ENCODE results near the gene EFNA1. TPM values are rescaled to one million over a fixed set of nuclear protein-coding genes. Genes with fewer than 3 reads are reported as not detected.

The EFNA1 gene
- total RNA-seq, 1 donor from 2014 or later: 22.1 TPM

- Mint-ChIP-seq H3K27ac (no peak overlapping the region), H3K4me3 (ENCODE audit: low read depth) (no peak overlapping the region), H3K4me1 (ENCODE audit: low read depth) (no peaks in the 10 kb centered on the region), H3K9me3 (ENCODE audit: low read depth) (no peaks in the 10 kb centered on the region), H3K27me3 (peaks cover 25% of the 10 kb centered on the region), H3K36me3 (ENCODE audit: insufficient read depth) (no peaks in the 10 kb centered on the region)
- DNase-seq (ENCODE audit: low spot score, unreplicated experiment): no peak
- TF ChIP-seq CTCF (IDR thresholded peaks at IDR 0.05; ENCODE audit: unreplicated experiment): no peak
Measured at GRCh38 chr1:155106862-155107261, 20.8 kb upstream of the EFNA1 start.

GRCh38 chr1:155107309-155108264 lies 20.1 kb upstream of the EFNA1 start:
- H3K9me3 Mint-ChIP-seq (ENCODE audit: low read depth): no peaks in the 10 kb centered on the region
- peaks cover 25% of the 10 kb centered on the region for H3K27me3 Mint-ChIP-seq
- no peak overlapping the region for H3K4me3 Mint-ChIP-seq (ENCODE audit: low read depth)
- no peak for DNase-seq (ENCODE audit: low spot score, unreplicated experiment)
- H3K4me1 Mint-ChIP-seq (ENCODE audit: low read depth): no peaks in the 10 kb centered on the region
- H3K27ac Mint-ChIP-seq: no peak overlapping the region
- H3K36me3 Mint-ChIP-seq (ENCODE audit: insufficient read depth): no peaks in the 10 kb centered on the region
- no peak for TF ChIP-seq CTCF (IDR thresholded peaks at IDR 0.05; ENCODE audit: unreplicated experiment)

- H3K36me3 Mint-ChIP-seq (ENCODE audit: insufficient read depth): no peaks in the 10 kb centered on the region
- no peak overlapping the region for H3K27ac Mint-ChIP-seq
- peaks cover 25% of the 10 kb centered on the region for H3K27me3 Mint-ChIP-seq
- H3K4me1 Mint-ChIP-seq (ENCODE audit: low read depth): no peaks in the 10 kb centered on the region
- no peak for DNase-seq (ENCODE audit: low spot score, unreplicated experiment)
- no peak for TF ChIP-seq CTCF (IDR thresholded peaks at IDR 0.05; ENCODE audit: unreplicated experiment)
- no peaks in the 10 kb centered on the region for H3K9me3 Mint-ChIP-seq (ENCODE audit: low read depth)
- no peak overlapping the region for H3K4me3 Mint-ChIP-seq (ENCODE audit: low read depth)
Measured at GRCh38 chr1:155108296-155108695, 19.4 kb upstream of the EFNA1 start.

- no peak overlapping the region for H3K4me3 Mint-ChIP-seq (ENCODE audit: low read depth)
- no peaks in the 10 kb centered on the region for H3K36me3 Mint-ChIP-seq (ENCODE audit: insufficient read depth)
- H3K4me1 Mint-ChIP-seq (ENCODE audit: low read depth): no peaks in the 10 kb centered on the region
- peaks cover 24% of the 10 kb centered on the region for H3K27me3 Mint-ChIP-seq
- TF ChIP-seq CTCF (IDR thresholded peaks at IDR 0.05; ENCODE audit: unreplicated experiment): no peak
- H3K9me3 Mint-ChIP-seq (ENCODE audit: low read depth): no peaks in the 10 kb centered on the region
- no peak overlapping the region for H3K27ac Mint-ChIP-seq
- DNase-seq (ENCODE audit: low spot score, unreplicated experiment): no peak
Measured at GRCh38 chr1:155110381-155110780, 17.3 kb upstream of the EFNA1 start.

GRCh38 chr1:155110826-155111225 lies 16.9 kb upstream of the EFNA1 start:
- Mint-ChIP-seq H3K36me3 (ENCODE audit: insufficient read depth) (no peaks in the 10 kb centered on the region), H3K4me1 (ENCODE audit: low read depth) (no peaks in the 10 kb centered on the region), H3K9me3 (ENCODE audit: low read depth) (no peaks in the 10 kb centered on the region), H3K27me3 (peaks cover 21% of the 10 kb centered on the region), H3K27ac (no peak overlapping the region), H3K4me3 (ENCODE audit: low read depth) (no peak overlapping the region)
- no peak for TF ChIP-seq CTCF (IDR thresholded peaks at IDR 0.05; ENCODE audit: unreplicated experiment)
- DNase-seq (ENCODE audit: low spot score, unreplicated experiment): no peak

Measured in progenitor cell of endocrine pancreas (in vitro differentiated cells).